K562 (cell line): ENCODE data around the gene CHSY1. TPM values are rescaled to one million over a fixed set of nuclear protein-coding genes. Genes with fewer than 3 reads are reported as not detected.

ENCODE experiments used
- ATAC-seq: fragments of 200-7000 bp; cut with Tn5 transposase; 3 replicates; pipeline ENCODE4 v1.9.1; 2020; ENCODE audit warnings: moderate library complexity
- BruUV-seq: library from RNA; stranded (reverse); fragments of 400-500 nt; replicated peaks from 2 replicates; lab custom pipeline; 2021; lab: Mats Ljungman, UMichigan
- CTCF ChIA-PET: fragments of 300-600 bp; formaldehyde crosslinking; extraction: SDS; loops from one replicate; lab custom pipeline; 2021; ENCODE audit warnings: low intra/inter-chr PET ratio; lab: Yijun Ruan, JAX
- POLR2A ChIA-PET: fragments of 300-600, 350-650 bp; sonication (Branson Sonifier 250); formaldehyde crosslinking; extraction: SDS; loops from one replicate; lab custom pipeline; 2021; ENCODE audit warnings: antibody characterized with exemption, inconsistent platforms; lab: Yijun Ruan, JAX
- DNase-seq, 4 experiments: peaks; one replicate each; pipeline versions ENCODE4 v3.0.0 to v3.0.0-alpha.2; 2011 to 2018; ENCODE audit warnings: low spot score in 3 of 4, mixed read lengths in 3 of 4; ENCODE audit errors: extremely low read depth in 1 of 4
- FAIRE-seq: peaks from 2 replicates; lab custom pipeline; 2011; peaks lifted over from hg19 to GRCh38; lab: Jason Lieb, UNC
- H2AFZ ChIP-seq: 2 replicates; pipeline ENCODE4 v1.6.0; 2011; ENCODE audit warnings: low read depth, low read length, control low read depth, inconsistent platforms
- H3K27ac ChIP-seq: fragments of 200-600 bp; 3 replicates; pipeline ENCODE4 v1.8.0; 2011; ENCODE audit warnings: low read depth, mild to moderate bottlenecking, control low read depth, inconsistent platforms, low read length, moderate library complexity, mixed read lengths; ENCODE audit errors: extremely low read depth
- H3K27me3 ChIP-seq, 2 experiments: fragments of 300-600 bp in 1 of 2; 2 replicates in 1 of 2; 3 replicates in 1 of 2; pipeline versions ENCODE4 v1.6.0 to v1.8.0; 2011; ENCODE audit warnings: inconsistent platforms in 2 of 2, low read length in 2 of 2, mild to moderate bottlenecking in 1 of 2, mixed read lengths in 1 of 2, moderate library complexity in 1 of 2; ENCODE audit not compliant: control insufficient read depth in 2 of 2, insufficient read depth in 2 of 2
- H3K36me3 ChIP-seq: fragments of 300-600 bp; 3 replicates; pipeline ENCODE4 v1.8.0; 2011; ENCODE audit warnings: mild to moderate bottlenecking, low read length, inconsistent platforms; ENCODE audit not compliant: control insufficient read depth, insufficient read depth
- H3K4me1 ChIP-seq, 2 experiments: fragments of 200-600 bp in 1 of 2; replicated peaks in 1 of 2; 2 replicates in 1 of 2; 3 replicates in 1 of 2; pipeline versions ENCODE4 v1.5.1 to v1.8.0; 2011; ENCODE audit warnings: inconsistent platforms in 2 of 2, low read length in 2 of 2, mild to moderate bottlenecking in 1 of 2, mixed read lengths in 1 of 2, moderate library complexity in 1 of 2; ENCODE audit not compliant: control insufficient read depth in 2 of 2, insufficient read depth in 2 of 2
- H3K4me2 ChIP-seq: 2 replicates; pipeline ENCODE4 v1.6.1; 2011; ENCODE audit warnings: low read length, control low read depth, inconsistent platforms, mixed read lengths; ENCODE audit not compliant: insufficient read depth
- H3K4me3 ChIP-seq: fragments of 200-600 bp; sonication (generic), shearing (Covaris generic); 2 replicates; pipeline ENCODE4 v1.5.1; 2016; ENCODE audit warnings: control low read depth, inconsistent platforms
- H3K79me2 ChIP-seq: fragments of 200-600 bp; 3 replicates; pipeline ENCODE4 v1.8.0; 2011; ENCODE audit warnings: low read length, inconsistent platforms; ENCODE audit not compliant: control insufficient read depth, insufficient read depth
- H3K9ac ChIP-seq, 2 experiments: 2 replicates each; pipeline versions ENCODE4 v1.6.0 to v1.6.1; 2011; ENCODE audit warnings: low read depth in 2 of 2, low read length in 2 of 2, control low read depth in 1 of 2, inconsistent platforms in 1 of 2, mild to moderate bottlenecking in 1 of 2, mixed read lengths in 1 of 2; ENCODE audit not compliant: insufficient read depth in 1 of 2
- H3K9me1 ChIP-seq: one replicate; pipeline ENCODE4 v1.6.0; 2011; ENCODE audit warnings: inconsistent platforms, mild to moderate bottlenecking, low read length, moderate library complexity; ENCODE audit not compliant: control insufficient read depth, insufficient read depth
- H3K9me3 ChIP-seq: replicated peaks from 2 replicates; pipeline ENCODE4 v1.5.1; 2011; ENCODE audit warnings: low read depth, low read length, inconsistent platforms; ENCODE audit not compliant: control insufficient read depth, insufficient read depth
- H4K20me1 ChIP-seq: replicated peaks from 2 replicates; pipeline ENCODE4 v1.6.1; 2011; ENCODE audit warnings: low read length, inconsistent platforms, mixed read lengths; ENCODE audit not compliant: control insufficient read depth, insufficient read depth
- YY1 ChIP-seq, 3 experiments: IDR thresholded peaks; 2 replicates each; pipeline ENCODE4 v1.6.1; 2011; ENCODE audit warnings: low read length in 2 of 3, mild to moderate bottlenecking in 2 of 3, moderate library complexity in 2 of 3, borderline replicate concordance in 1 of 3, control low read depth in 1 of 3, low read depth in 1 of 3; ENCODE audit not compliant: insufficient read depth in 3 of 3, insufficient replicate concordance in 2 of 3, control insufficient read depth in 1 of 3, insufficient read length in 1 of 3; ENCODE audit errors: extremely low read depth in 1 of 3
- ZC3H11A ChIP-seq: IDR thresholded peaks from 2 replicates; pipeline ENCODE4 v1.6.1; 2012; ENCODE audit warnings: low read depth, low read length, improper control_type of control experiment
- ZNF174 ChIP-seq: fragments of 250-450 bp; sonication (Bioruptor Pico); IDR thresholded peaks from 2 replicates; pipeline ENCODE4 v1.4.0; 2020; ENCODE audit warnings: mild to moderate bottlenecking
- WGBS: fragments of 100-300 bp; shearing (Covaris generic); methylation state at CpG from one replicate; pipeline ENCODE4 v1.1.6; 2016; ENCODE audit warnings: low coverage, mixed read lengths; ENCODE audit not compliant: insufficient coverage; ENCODE audit errors: missing lambda C conversion rate; 5-methylcytosine and 5-hydroxymethylcytosine counted together
- in situ Hi-C: fragments of 300-500 bp; cut with MboI; formaldehyde crosslinking; loops from 4 replicates; pipeline ENCODE4 v1.15.0; 2018; ENCODE audit warnings: inconsistent platforms, mixed read lengths
- intact Hi-C: fragments of 100-400 bp; cut with micrococcal nuclease; formaldehyde crosslinking; loops from 2 replicates; pipeline ENCODE4 v1.14.2; 2022
- polyA plus RNA-seq, 8 experiments: library from polyadenylated mRNA; depleted of rRNA in 4 of 8; stranded (reverse) in 5 of 8; unstranded in 3 of 8; fragments of >200 nt; fragmentation: Nextera tagmentation in 2 of 8; fragmentation: Illumina TruSeq in 1 of 8; extraction: Ambion mirVana in 2 of 8; extraction: Trizol in 1 of 8; gene quantifications; 2 replicates each; pipeline versions ENCODE4 v1.2.1 to v1.2.3, GENCODE V29; 2011 to 2014; ENCODE audit warnings: inconsistent platforms in 1 of 8, missing spikeins in 1 of 8
- total RNA-seq, 7 experiments: library from RNA; depleted of rRNA in 6 of 7; stranded (reverse); fragments of >200 nt in 6 of 7; fragmentation: Illumina TruSeq in 2 of 7; extraction: Trizol in 2 of 7; gene quantifications; 2 replicates each; pipeline versions ENCODE4 v1.2.1 to v1.2.3, GENCODE V29; 2011 to 2021; ENCODE audit warnings: low replicate concordance in 1 of 7
- TF ChIP-seq, protein P1 (sequence below): fragments of 250-450 bp; sonication (Bioruptor Pico); IDR thresholded peaks from 2 replicates; pipeline ENCODE4 v1.4.0; 2020; ENCODE audit warnings: mild to moderate bottlenecking, moderate library complexity, borderline replicate concordance
- TF ChIP-seq, protein P2 (sequence below): fragments of 250-450 bp; sonication (Bioruptor Pico); IDR thresholded peaks from 2 replicates; pipeline ENCODE4 v1.4.0; 2020; ENCODE audit warnings: mild to moderate bottlenecking, moderate library complexity
- TF ChIP-seq, protein P3 (sequence below): fragments of 450-650 bp; IDR thresholded peaks from 2 replicates; pipeline ENCODE4 v1.6.1; 2017; ENCODE audit warnings: antibody characterized with exemption, mild to moderate bottlenecking
- TF ChIP-seq, protein P4 (sequence below): sonication (generic); formaldehyde crosslinking; IDR thresholded peaks from 2 replicates; pipeline ENCODE4 v1.8.0; 2022; ENCODE audit warnings: mild to moderate bottlenecking, low read depth, missing genetic modification reagents
- TF ChIP-seq, protein P5 (sequence below), 2 experiments: fragments of 450-650 bp in 1 of 2; sonication (generic) in 1 of 2; formaldehyde crosslinking; conservative IDR thresholded peaks; 2 replicates each; pipeline versions ENCODE4 v1.4.0 to v1.8.1; 2020 to 2022; ENCODE audit warnings: mild to moderate bottlenecking in 1 of 2, missing genetic modification reagents in 1 of 2

The CHSY1 gene
- total and polyA plus RNA-seq, 9 of the 15 experiments (the other 6 are each of a cell fraction or from before 2014, with no cell fraction given) = 7.0 to 16.4 (median 13.4) TPM

DNA sequence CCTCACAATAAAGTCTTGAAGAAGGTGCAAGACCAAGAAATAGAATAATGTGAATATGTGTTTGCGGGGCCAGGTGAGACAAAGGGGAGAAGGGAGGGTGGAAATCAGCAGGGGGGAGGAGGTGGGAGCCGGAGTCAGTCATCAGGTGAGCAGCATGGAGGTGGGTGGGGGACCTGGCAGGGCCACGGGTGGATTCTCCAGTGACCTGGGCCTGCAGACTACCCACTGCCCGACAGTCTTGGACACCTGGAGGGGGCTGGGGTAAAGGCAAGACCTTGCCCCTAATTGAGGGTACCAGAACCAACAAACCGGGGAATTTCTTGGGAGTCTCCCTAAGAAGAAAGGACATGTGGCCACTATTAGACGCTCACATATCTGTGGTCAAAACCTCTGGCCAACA, 95.8 kb downstream of the CHSY1 start:
- Histone ChIP-seq H3K79me2 (no peaks in the 10 kb centered on the region), H3K36me3 (no peaks in the 10 kb centered on the region), H3K4me2 (no peak overlapping the region), H3K9ac (no peak overlapping the region), H4K20me1 (no peaks in the 10 kb centered on the region), H3K4me1 (peaks cover 3 to 10% of the 10 kb centered on the region in 2 experiments; a peak in 3 of 5 replicates), H3K4me3 (no peak overlapping the region), H3K27ac (no peak overlapping the region), H3K27me3 (no peaks in the 10 kb centered on the region), H2AFZ (no peak overlapping the region), H3K9me3 (no peaks in the 10 kb centered on the region), H3K9me1 (no peaks in the 10 kb centered on the region)
- DNase-seq (no peak), ATAC-seq (no peak), FAIRE-seq (no peak)
- BruUV-seq = no TSS peak
- CTCF ChIA-PET = no interaction called here
- WGBS = 36% methylated on average over 5 of the region's 6 CpGs
- POLR2A ChIA-PET = no interaction called here
- intact Hi-C loops = no loop called here
- in situ Hi-C loops = no loop called here
- TF ChIP-seq ZNF174 (CRISPR knock-in tag) (no peak), YY1 (IDR thresholded peaks at IDR 0.05; ENCODE audit: borderline replicate concordance in 1 of 3, control insufficient read depth in 1 of 3, extremely low read depth in 1 of 3, insufficient read depth in 3 of 3, insufficient read length in 1 of 3, insufficient replicate concordance in 2 of 3, low read depth in 1 of 3, low read length in 2 of 3) (no peak), ZC3H11A (no peak)
- TF ChIP-seq, protein P1, sequence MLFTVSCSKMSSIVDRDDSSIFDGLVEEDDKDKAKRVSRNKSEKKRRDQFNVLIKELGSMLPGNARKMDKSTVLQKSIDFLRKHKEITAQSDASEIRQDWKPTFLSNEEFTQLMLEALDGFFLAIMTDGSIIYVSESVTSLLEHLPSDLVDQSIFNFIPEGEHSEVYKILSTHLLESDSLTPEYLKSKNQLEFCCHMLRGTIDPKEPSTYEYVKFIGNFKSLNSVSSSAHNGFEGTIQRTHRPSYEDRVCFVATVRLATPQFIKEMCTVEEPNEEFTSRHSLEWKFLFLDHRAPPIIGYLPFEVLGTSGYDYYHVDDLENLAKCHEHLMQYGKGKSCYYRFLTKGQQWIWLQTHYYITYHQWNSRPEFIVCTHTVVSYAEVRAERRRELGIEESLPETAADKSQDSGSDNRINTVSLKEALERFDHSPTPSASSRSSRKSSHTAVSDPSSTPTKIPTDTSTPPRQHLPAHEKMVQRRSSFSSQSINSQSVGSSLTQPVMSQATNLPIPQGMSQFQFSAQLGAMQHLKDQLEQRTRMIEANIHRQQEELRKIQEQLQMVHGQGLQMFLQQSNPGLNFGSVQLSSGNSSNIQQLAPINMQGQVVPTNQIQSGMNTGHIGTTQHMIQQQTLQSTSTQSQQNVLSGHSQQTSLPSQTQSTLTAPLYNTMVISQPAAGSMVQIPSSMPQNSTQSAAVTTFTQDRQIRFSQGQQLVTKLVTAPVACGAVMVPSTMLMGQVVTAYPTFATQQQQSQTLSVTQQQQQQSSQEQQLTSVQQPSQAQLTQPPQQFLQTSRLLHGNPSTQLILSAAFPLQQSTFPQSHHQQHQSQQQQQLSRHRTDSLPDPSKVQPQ (CRISPR knock-in tag) = no peak
- TF ChIP-seq, protein P2, sequence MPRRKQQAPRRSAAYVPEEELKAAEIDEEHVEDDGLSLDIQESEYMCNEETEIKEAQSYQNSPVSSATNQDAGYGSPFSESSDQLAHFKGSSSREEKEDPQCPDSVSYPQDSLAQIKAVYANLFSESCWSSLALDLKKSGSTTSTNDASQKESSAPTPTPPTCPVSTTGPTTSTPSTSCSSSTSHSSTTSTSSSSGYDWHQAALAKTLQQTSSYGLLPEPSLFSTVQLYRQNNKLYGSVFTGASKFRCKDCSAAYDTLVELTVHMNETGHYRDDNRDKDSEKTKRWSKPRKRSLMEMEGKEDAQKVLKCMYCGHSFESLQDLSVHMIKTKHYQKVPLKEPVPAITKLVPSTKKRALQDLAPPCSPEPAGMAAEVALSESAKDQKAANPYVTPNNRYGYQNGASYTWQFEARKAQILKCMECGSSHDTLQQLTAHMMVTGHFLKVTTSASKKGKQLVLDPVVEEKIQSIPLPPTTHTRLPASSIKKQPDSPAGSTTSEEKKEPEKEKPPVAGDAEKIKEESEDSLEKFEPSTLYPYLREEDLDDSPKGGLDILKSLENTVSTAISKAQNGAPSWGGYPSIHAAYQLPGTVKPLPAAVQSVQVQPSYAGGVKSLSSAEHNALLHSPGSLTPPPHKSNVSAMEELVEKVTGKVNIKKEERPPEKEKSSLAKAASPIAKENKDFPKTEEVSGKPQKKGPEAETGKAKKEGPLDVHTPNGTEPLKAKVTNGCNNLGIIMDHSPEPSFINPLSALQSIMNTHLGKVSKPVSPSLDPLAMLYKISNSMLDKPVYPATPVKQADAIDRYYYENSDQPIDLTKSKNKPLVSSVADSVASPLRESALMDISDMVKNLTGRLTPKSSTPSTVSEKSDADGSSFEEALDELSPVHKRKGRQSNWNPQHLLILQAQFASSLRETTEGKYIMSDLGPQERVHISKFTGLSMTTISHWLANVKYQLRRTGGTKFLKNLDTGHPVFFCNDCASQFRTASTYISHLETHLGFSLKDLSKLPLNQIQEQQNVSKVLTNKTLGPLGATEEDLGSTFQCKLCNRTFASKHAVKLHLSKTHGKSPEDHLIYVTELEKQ (CRISPR knock-in tag) = no peak
- TF ChIP-seq, protein P3, sequence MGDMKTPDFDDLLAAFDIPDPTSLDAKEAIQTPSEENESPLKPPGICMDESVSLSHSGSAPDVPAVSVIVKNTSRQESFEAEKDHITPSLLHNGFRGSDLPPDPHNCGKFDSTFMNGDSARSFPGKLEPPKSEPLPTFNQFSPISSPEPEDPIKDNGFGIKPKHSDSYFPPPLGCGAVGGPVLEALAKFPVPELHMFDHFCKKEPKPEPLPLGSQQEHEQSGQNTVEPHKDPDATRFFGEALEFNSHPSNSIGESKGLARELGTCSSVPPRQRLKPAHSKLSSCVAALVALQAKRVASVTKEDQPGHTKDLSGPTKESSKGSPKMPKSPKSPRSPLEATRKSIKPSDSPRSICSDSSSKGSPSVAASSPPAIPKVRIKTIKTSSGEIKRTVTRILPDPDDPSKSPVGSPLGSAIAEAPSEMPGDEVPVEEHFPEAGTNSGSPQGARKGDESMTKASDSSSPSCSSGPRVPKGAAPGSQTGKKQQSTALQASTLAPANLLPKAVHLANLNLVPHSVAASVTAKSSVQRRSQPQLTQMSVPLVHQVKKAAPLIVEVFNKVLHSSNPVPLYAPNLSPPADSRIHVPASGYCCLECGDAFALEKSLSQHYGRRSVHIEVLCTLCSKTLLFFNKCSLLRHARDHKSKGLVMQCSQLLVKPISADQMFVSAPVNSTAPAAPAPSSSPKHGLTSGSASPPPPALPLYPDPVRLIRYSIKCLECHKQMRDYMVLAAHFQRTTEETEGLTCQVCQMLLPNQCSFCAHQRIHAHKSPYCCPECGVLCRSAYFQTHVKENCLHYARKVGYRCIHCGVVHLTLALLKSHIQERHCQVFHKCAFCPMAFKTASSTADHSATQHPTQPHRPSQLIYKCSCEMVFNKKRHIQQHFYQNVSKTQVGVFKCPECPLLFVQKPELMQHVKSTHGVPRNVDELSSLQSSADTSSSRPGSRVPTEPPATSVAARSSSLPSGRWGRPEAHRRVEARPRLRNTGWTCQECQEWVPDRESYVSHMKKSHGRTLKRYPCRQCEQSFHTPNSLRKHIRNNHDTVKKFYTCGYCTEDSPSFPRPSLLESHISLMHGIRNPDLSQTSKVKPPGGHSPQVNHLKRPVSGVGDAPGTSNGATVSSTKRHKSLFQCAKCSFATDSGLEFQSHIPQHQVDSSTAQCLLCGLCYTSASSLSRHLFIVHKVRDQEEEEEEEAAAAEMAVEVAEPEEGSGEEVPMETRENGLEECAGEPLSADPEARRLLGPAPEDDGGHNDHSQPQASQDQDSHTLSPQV = no peak
- TF ChIP-seq, protein P4, sequence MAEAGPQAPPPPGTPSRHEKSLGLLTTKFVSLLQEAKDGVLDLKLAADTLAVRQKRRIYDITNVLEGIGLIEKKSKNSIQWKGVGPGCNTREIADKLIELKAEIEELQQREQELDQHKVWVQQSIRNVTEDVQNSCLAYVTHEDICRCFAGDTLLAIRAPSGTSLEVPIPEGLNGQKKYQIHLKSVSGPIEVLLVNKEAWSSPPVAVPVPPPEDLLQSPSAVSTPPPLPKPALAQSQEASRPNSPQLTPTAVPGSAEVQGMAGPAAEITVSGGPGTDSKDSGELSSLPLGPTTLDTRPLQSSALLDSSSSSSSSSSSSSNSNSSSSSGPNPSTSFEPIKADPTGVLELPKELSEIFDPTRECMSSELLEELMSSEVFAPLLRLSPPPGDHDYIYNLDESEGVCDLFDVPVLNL = no peak
- TF ChIP-seq, protein P5, sequence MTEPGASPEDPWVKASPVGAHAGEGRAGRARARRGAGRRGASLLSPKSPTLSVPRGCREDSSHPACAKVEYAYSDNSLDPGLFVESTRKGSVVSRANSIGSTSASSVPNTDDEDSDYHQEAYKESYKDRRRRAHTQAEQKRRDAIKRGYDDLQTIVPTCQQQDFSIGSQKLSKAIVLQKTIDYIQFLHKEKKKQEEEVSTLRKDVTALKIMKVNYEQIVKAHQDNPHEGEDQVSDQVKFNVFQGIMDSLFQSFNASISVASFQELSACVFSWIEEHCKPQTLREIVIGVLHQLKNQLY (CRISPR knock-in tag; conservative IDR thresholded peaks at IDR 0.05) = no peak
